ENCODE data around the gene MAPK1IP1L.

Gene MAPK1IP1L

GRCh38 chr14:55107766-55108554 lies 56.5 kb downstream of the MAPK1IP1L start (continued):
- no peak for TF ChIP-seq ZNF830 (tag by site-specific recombination; IDR thresholded peaks at IDR 0.05; ENCODE audit: low read depth)
- TF ChIP-seq, protein P1, sequence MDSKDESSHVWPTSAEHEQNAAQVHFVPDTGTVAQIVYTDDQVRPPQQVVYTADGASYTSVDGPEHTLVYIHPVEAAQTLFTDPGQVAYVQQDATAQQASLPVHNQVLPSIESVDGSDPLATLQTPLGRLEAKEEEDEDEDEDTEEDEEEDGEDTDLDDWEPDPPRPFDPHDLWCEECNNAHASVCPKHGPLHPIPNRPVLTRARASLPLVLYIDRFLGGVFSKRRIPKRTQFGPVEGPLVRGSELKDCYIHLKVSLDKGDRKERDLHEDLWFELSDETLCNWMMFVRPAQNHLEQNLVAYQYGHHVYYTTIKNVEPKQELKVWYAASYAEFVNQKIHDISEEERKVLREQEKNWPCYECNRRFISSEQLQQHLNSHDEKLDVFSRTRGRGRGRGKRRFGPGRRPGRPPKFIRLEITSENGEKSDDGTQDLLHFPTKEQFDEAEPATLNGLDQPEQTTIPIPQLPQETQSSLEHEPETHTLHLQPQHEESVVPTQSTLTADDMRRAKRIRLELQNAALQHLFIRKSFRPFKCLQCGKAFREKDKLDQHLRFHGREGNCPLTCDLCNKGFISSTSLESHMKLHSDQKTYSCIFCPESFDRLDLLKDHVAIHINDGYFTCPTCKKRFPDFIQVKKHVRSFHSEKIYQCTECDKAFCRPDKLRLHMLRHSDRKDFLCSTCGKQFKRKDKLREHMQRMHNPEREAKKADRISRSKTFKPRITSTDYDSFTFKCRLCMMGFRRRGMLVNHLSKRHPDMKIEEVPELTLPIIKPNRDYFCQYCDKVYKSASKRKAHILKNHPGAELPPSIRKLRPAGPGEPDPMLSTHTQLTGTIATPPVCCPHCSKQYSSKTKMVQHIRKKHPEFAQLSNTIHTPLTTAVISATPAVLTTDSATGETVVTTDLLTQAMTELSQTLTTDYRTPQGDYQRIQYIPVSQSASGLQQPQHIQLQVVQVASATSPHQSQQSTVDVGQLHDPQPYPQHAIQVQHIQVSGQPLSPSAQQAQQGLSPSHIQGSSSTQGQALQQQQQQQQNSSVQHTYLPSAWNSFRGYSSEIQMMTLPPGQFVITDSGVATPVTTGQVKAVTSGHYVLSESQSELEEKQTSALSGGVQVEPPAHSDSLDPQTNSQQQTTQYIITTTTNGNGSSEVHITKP (tag by site-specific recombination; IDR thresholded peaks at IDR 0.05) = 0 out of 2 replicates have a peak, but pooled peaks have one; percentile 28
- 0 out of 2 replicates have a peak, but pooled peaks have one; percentile 15 for TF ChIP-seq GLIS2 (tag by site-specific recombination; IDR thresholded peaks at IDR 0.05)
- no peak for TF ChIP-seq ZNF585B (tag by site-specific recombination; IDR thresholded peaks at IDR 0.05)
- TF ChIP-seq, protein P2, sequence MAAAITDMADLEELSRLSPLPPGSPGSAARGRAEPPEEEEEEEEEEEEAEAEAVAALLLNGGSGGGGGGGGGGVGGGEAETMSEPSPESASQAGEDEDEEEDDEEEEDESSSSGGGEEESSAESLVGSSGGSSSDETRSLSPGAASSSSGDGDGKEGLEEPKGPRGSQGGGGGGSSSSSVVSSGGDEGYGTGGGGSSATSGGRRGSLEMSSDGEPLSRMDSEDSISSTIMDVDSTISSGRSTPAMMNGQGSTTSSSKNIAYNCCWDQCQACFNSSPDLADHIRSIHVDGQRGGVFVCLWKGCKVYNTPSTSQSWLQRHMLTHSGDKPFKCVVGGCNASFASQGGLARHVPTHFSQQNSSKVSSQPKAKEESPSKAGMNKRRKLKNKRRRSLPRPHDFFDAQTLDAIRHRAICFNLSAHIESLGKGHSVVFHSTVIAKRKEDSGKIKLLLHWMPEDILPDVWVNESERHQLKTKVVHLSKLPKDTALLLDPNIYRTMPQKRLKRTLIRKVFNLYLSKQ (tag by site-specific recombination; IDR thresholded peaks at IDR 0.05; ENCODE audit: borderline replicate concordance) = no peak
- TF ChIP-seq ZNF2 (tag by site-specific recombination; IDR thresholded peaks at IDR 0.05) = no peak
- TF ChIP-seq, protein P3, sequence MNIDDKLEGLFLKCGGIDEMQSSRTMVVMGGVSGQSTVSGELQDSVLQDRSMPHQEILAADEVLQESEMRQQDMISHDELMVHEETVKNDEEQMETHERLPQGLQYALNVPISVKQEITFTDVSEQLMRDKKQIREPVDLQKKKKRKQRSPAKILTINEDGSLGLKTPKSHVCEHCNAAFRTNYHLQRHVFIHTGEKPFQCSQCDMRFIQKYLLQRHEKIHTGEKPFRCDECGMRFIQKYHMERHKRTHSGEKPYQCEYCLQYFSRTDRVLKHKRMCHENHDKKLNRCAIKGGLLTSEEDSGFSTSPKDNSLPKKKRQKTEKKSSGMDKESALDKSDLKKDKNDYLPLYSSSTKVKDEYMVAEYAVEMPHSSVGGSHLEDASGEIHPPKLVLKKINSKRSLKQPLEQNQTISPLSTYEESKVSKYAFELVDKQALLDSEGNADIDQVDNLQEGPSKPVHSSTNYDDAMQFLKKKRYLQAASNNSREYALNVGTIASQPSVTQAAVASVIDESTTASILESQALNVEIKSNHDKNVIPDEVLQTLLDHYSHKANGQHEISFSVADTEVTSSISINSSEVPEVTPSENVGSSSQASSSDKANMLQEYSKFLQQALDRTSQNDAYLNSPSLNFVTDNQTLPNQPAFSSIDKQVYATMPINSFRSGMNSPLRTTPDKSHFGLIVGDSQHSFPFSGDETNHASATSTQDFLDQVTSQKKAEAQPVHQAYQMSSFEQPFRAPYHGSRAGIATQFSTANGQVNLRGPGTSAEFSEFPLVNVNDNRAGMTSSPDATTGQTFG (tag by site-specific recombination; IDR thresholded peaks at IDR 0.05; ENCODE audit: borderline replicate concordance) = no peak
- no peak for TF ChIP-seq ZNF174 (tag by site-specific recombination; IDR thresholded peaks at IDR 0.05)
- TF ChIP-seq ZNF596 (tag by site-specific recombination; IDR thresholded peaks at IDR 0.05) = no peak
- TF ChIP-seq ZNF843 (tag by site-specific recombination; IDR thresholded peaks at IDR 0.05) = no peak
- TF ChIP-seq TSHZ1 (tag by site-specific recombination; IDR thresholded peaks at IDR 0.05; ENCODE audit: borderline replicate concordance) = no peak
- no peak for TF ChIP-seq ZNF544 (tag by site-specific recombination; IDR thresholded peaks at IDR 0.05)
- peak; percentile 45; the same call in 1 of the 2 replicates for TF ChIP-seq ZNF324 (tag by site-specific recombination; IDR thresholded peaks at IDR 0.05)
- TF ChIP-seq ZNF530 (tag by site-specific recombination; IDR thresholded peaks at IDR 0.05; ENCODE audit: low read depth) = no peak
- TF ChIP-seq ZNF792 (tag by site-specific recombination; IDR thresholded peaks at IDR 0.05) = no peak
- no peak for TF ChIP-seq ZNF654 (tag by site-specific recombination; IDR thresholded peaks at IDR 0.05; ENCODE audit: low read depth)
- TF ChIP-seq HOXD13 (CRISPR knock-in tag; IDR thresholded peaks at IDR 0.05; ENCODE audit: borderline replicate concordance) = no peak
- peak; percentile 88; the same call in 1 of the 2 replicates for TF ChIP-seq ZBTB48 (tag by site-specific recombination; IDR thresholded peaks at IDR 0.05)
- TF ChIP-seq, protein P4, sequence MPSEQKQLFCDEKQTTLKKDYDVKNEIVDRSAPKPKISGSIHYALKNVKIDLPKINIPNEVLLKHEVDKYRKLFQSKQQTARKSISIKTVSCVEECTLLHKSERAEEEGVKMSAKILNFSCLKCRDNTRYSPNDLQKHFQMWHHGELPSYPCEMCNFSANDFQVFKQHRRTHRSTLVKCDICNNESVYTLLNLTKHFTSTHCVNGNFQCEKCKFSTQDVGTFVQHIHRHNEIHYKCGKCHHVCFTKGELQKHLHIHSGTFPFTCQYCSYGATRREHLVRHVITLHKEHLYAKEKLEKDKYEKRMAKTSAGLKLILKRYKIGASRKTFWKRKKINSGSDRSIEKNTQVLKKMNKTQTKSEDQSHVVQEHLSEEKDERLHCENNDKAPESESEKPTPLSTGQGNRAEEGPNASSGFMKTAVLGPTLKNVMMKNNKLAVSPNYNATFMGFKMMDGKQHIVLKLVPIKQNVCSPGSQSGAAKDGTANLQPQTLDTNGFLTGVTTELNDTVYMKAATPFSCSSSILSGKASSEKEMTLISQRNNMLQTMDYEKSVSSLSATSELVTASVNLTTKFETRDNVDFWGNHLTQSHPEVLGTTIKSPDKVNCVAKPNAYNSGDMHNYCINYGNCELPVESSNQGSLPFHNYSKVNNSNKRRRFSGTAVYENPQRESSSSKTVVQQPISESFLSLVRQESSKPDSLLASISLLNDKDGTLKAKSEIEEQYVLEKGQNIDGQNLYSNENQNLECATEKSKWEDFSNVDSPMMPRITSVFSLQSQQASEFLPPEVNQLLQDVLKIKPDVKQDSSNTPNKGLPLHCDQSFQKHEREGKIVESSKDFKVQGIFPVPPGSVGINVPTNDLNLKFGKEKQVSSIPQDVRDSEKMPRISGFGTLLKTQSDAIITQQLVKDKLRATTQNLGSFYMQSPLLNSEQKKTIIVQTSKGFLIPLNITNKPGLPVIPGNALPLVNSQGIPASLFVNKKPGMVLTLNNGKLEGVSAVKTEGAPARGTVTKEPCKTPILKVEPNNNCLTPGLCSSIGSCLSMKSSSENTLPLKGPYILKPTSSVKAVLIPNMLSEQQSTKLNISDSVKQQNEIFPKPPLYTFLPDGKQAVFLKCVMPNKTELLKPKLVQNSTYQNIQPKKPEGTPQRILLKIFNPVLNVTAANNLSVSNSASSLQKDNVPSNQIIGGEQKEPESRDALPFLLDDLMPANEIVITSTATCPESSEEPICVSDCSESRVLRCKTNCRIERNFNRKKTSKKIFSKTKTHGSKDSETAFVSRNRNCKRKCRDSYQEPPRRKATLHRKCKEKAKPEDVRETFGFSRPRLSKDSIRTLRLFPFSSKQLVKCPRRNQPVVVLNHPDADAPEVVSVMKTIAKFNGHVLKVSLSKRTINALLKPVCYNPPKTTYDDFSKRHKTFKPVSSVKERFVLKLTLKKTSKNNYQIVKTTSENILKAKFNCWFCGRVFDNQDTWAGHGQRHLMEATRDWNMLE (tag by site-specific recombination; conservative IDR thresholded peaks at IDR 0.05; ENCODE audit: low read depth) = peak; percentile 33; the same call in 1 of the 2 replicates
- TF ChIP-seq EGR2 (tag by site-specific recombination; IDR thresholded peaks at IDR 0.05; ENCODE audit: low read depth) = peak; percentile 96
- no peak for TF ChIP-seq SCRT1 (tag by site-specific recombination; IDR thresholded peaks at IDR 0.05; ENCODE audit: borderline replicate concordance)
- no peak for TF ChIP-seq GLI2 (tag by site-specific recombination; IDR thresholded peaks at IDR 0.05; ENCODE audit: borderline replicate concordance, low read depth)
